Measurements from ENCODE around the gene SLC39A6. TPM values are rescaled to one million over a fixed set of nuclear protein-coding genes. Genes with fewer than 3 reads are reported as not detected.

The SLC39A6 gene
- total RNA-seq, 1 donor from 2014 or later: 81.3 TPM

DNA sequence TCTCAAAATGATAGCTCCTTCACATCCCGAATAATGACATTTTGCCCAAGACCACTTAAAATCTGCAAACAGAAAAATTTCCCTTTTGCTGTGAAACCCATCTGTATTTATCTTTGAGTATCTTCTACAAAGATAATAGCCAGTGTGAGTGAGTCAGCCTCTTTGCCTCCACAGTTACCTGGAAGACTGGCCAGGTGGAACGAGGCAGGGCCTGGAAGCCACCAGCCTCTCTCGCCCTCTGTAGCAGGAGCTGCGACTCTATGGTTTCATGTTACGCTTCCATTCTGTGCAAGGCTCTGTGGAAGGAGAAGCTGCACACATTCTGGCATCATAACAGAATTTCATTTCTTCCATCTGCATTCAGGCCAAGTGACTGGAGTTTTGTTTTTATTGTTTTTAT lies 10.1 kb upstream of the SLC39A6 start:
- Mint-ChIP-seq H3K36me3 (ENCODE audit: low read depth, unreplicated experiment) (peaks cover 8% of the 10 kb centered on the region), H3K27ac (ENCODE audit: unreplicated experiment) (no peak overlapping the region), H3K9me3 (ENCODE audit: unreplicated experiment) (no peaks in the 10 kb centered on the region), H3K4me1 (ENCODE audit: low read depth, unreplicated experiment) (no peaks in the 10 kb centered on the region), H3K27me3 (ENCODE audit: low read depth, unreplicated experiment) (no peaks in the 10 kb centered on the region), H3K4me3 (ENCODE audit: unreplicated experiment) (no peak overlapping the region)
- Histone ChIP-seq H2AFZ (ENCODE audit: low read depth, low read length) (no peak overlapping the region), H3K27me3 (ENCODE audit: insufficient read depth, low read length) (no peaks in the 10 kb centered on the region), H3K36me3 (ENCODE audit: insufficient read depth, low read length) (peaks cover 59% of the 10 kb centered on the region), H3K9ac (ENCODE audit: low read length) (no peak overlapping the region), H3K4me1 (ENCODE audit: insufficient read depth, low read length) (no peaks in the 10 kb centered on the region), H4K20me1 (ENCODE audit: insufficient read depth, low read length) (peaks cover 16% of the 10 kb centered on the region), H3K4me3 (ENCODE audit: insufficient read depth, low read depth, low read length) (no peak overlapping the region), H3K9me3 (ENCODE audit: insufficient read depth, low read depth, low read length) (no peaks in the 10 kb centered on the region), H3K4me2 (ENCODE audit: low read length) (no peak overlapping the region), H3K27ac (ENCODE audit: low read depth, low read length) (no peak overlapping the region), H3K79me2 (ENCODE audit: insufficient read depth, low read length) (peaks cover 18% of the 10 kb centered on the region)
- TF ChIP-seq CTCF (IDR thresholded peaks at IDR 0.05; ENCODE audit: insufficient read depth, low read depth, low read length): no peak
- no peak for TF ChIP-seq EZH2 (IDR thresholded peaks at IDR 0.05; ENCODE audit: insufficient read depth, low read length)
- DNase-seq (ENCODE audit: low read depth): no peak
- no peak for FAIRE-seq

GRCh38 chr18:36135264-36135663 lies 6.1 kb upstream of the SLC39A6 start:
- Mint-ChIP-seq H3K9me3 (ENCODE audit: unreplicated experiment) (no peaks in the 10 kb centered on the region), H3K27me3 (ENCODE audit: low read depth, unreplicated experiment) (no peaks in the 10 kb centered on the region), H3K36me3 (ENCODE audit: low read depth, unreplicated experiment) (peaks cover 4% of the 10 kb centered on the region), H3K4me3 (ENCODE audit: unreplicated experiment) (no peak overlapping the region), H3K27ac (ENCODE audit: unreplicated experiment) (no peak overlapping the region), H3K4me1 (ENCODE audit: low read depth, unreplicated experiment) (peaks cover 10% of the 10 kb centered on the region)
- Histone ChIP-seq H3K4me1 (ENCODE audit: insufficient read depth, low read length) (no peaks in the 10 kb centered on the region), H3K9ac (ENCODE audit: low read length) (no peak overlapping the region), H3K36me3 (ENCODE audit: insufficient read depth, low read length) (peaks cover 30% of the 10 kb centered on the region), H3K79me2 (ENCODE audit: insufficient read depth, low read length) (peaks cover 57% of the 10 kb centered on the region), H3K4me3 (ENCODE audit: insufficient read depth, low read depth, low read length) (no peak overlapping the region), H3K4me2 (ENCODE audit: low read length) (no peak overlapping the region), H3K27me3 (ENCODE audit: insufficient read depth, low read length) (no peaks in the 10 kb centered on the region), H3K9me3 (ENCODE audit: insufficient read depth, low read depth, low read length) (no peaks in the 10 kb centered on the region), H2AFZ (ENCODE audit: low read depth, low read length) (no peak overlapping the region), H3K27ac (ENCODE audit: low read depth, low read length) (no peak overlapping the region), H4K20me1 (ENCODE audit: insufficient read depth, low read length) (peaks cover 54% of the 10 kb centered on the region)
- DNase-seq (ENCODE audit: low read depth) (no peak), FAIRE-seq (no peak)
- no peak for TF ChIP-seq EZH2 (IDR thresholded peaks at IDR 0.05; ENCODE audit: insufficient read depth, low read length)
- TF ChIP-seq CTCF (IDR thresholded peaks at IDR 0.05; ENCODE audit: insufficient read depth, low read depth, low read length): no peak

DNA sequence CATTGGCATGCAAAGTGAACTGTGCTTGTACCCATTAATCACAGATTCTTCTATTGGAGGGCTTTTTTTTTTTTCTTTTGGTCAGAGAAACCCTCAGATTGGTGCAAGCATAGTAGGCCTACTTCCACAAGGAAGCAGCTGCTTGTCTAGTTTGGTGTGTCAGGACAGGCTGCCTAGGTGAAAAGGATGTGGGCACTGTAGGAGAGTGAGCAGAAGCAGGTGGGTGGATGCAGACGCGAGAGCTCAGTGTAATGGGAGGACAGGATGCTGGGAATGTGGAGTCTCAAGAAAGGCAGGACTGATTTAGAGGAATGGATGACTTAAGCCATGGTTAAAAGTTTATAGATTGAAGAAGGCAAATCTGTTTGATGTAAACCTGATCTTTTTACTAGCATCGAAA lies 3.6 kb upstream of the SLC39A6 start:
- no peak overlapping the region for H3K9ac ChIP-seq (ENCODE audit: low read length)
- peaks cover 60% of the 10 kb centered on the region for H4K20me1 ChIP-seq (ENCODE audit: insufficient read depth, low read length)
- no peak overlapping the region for H3K4me3 Mint-ChIP-seq (ENCODE audit: unreplicated experiment)
- no peaks in the 10 kb centered on the region for H3K27me3 Mint-ChIP-seq (ENCODE audit: low read depth, unreplicated experiment)
- H3K27ac ChIP-seq (ENCODE audit: low read depth, low read length): no peak overlapping the region
- TF ChIP-seq CTCF (IDR thresholded peaks at IDR 0.05; ENCODE audit: insufficient read depth, low read depth, low read length): no peak
- no peak for TF ChIP-seq EZH2 (IDR thresholded peaks at IDR 0.05; ENCODE audit: insufficient read depth, low read length)
- DNase-seq (ENCODE audit: low read depth): no peak
- H3K79me2 ChIP-seq (ENCODE audit: insufficient read depth, low read length): peaks cover 77% of the 10 kb centered on the region
- H3K4me2 ChIP-seq (ENCODE audit: low read length): no peak overlapping the region
- H3K4me1 ChIP-seq (ENCODE audit: insufficient read depth, low read length): peaks cover 9% of the 10 kb centered on the region
- no peak overlapping the region for H3K27ac Mint-ChIP-seq (ENCODE audit: unreplicated experiment)
- peaks cover 16% of the 10 kb centered on the region for H3K36me3 ChIP-seq (ENCODE audit: insufficient read depth, low read length)
- H3K4me3 ChIP-seq (ENCODE audit: insufficient read depth, low read depth, low read length): no peak overlapping the region
- no peak overlapping the region for H2AFZ ChIP-seq (ENCODE audit: low read depth, low read length)
- H3K9me3 ChIP-seq (ENCODE audit: insufficient read depth, low read depth, low read length): no peaks in the 10 kb centered on the region
- FAIRE-seq: no peak
- no peaks in the 10 kb centered on the region for H3K9me3 Mint-ChIP-seq (ENCODE audit: unreplicated experiment)
- H3K4me1 Mint-ChIP-seq (ENCODE audit: low read depth, unreplicated experiment): peaks cover 16% of the 10 kb centered on the region
- H3K36me3 Mint-ChIP-seq (ENCODE audit: low read depth, unreplicated experiment): peaks cover 2% of the 10 kb centered on the region
- no peaks in the 10 kb centered on the region for H3K27me3 ChIP-seq (ENCODE audit: insufficient read depth, low read length)

All from astrocyte (in vitro differentiated cells and primary cell).